Right renal cortex interstitium (tissue), 3 donors: Measurements from ENCODE around the gene C16orf89. TPM values are rescaled to one million over a fixed set of nuclear protein-coding genes. Genes with fewer than 3 reads are reported as not detected.
"Not testable (repeated sequence)": the region's sequence is repeated elsewhere in the genome, so short reads cannot be mapped to it uniquely, and the experiment has no call there.

Experiments
- DNase-seq, 3 donors: peaks; one replicate each; pipeline ENCODE4 v3.0.0-alpha.2; 2013; ENCODE audit warnings: low read depth in 3 of 3, low spot score in 2 of 3
- polyA plus RNA-seq, 3 donors: library from polyadenylated mRNA; unstranded; fragments of 120-200 nt; gene quantifications; one replicate each; pipeline ENCODE4 v1.2.1, GENCODE V29; 2013; ENCODE audit not compliant: insufficient read length in 3 of 3

C16orf89 gene
- polyA plus RNA-seq, result 1 to 10 TPM; 3.4 to 6.1 (median 4.9) TPM

- DNase-seq, result no peak
These were observed at the start of gene C16orf89 for GRCh38 chr16:5065813-5066212. Gene C16orf89, minus strand, starts transcription at chr16:5065956. Its CDS starts 48 bp downstream, at chr16:5065908.

- not testable (repeated sequence) for DNase-seq
These were observed 45.2 kb upstream of the C16orf89 start for GRCh38 chr16:5110933-5111332.

- no peak for DNase-seq
These were observed 42.9 kb upstream of the C16orf89 start for GRCh38 chr16:5108505-5109158.

- DNase-seq, result not testable (repeated sequence)
These were observed 39.3 kb upstream of the C16orf89 start for GRCh38 chr16:5105039-5105438.

- DNase-seq, result not testable (repeated sequence)
These were observed 37.7 kb upstream of the C16orf89 start for GRCh38 chr16:5103296-5104032.

- DNase-seq, result not testable (repeated sequence)
These were observed 33.4 kb upstream of the C16orf89 start for GRCh38 chr16:5099174-5099573.

GRCh38 chr16:5098221-5099159 lies 32.7 kb upstream of the C16orf89 start:
- peak in 2 of 3 donors; percentile 34 to 59 for DNase-seq

GRCh38 chr16:5097470-5098220 lies 31.9 kb upstream of the C16orf89 start, which contains the start of gene EEF2KMT:
Gene EEF2KMT, minus strand, starts transcription at chr16:5097795. Its CDS starts 56 bp downstream, at chr16:5097739.
- DNase-seq, result peak; percentile 92 to 97 (median 96)

GRCh38 chr16:5097061-5097469 lies 31.3 kb upstream of the C16orf89 start:
- not testable (repeated sequence) for DNase-seq

- not testable (repeated sequence) for DNase-seq
These were observed 30.8 kb upstream of the C16orf89 start for GRCh38 chr16:5096437-5097060.

GRCh38 chr16:5095145-5095830 lies 29.5 kb upstream of the C16orf89 start:
- DNase-seq, result not testable (repeated sequence)

GRCh38 chr16:5093746-5094145 lies 28.0 kb upstream of the C16orf89 start:
- DNase-seq, result not testable (repeated sequence)

GRCh38 chr16:5093081-5093480 lies 27.3 kb upstream of the C16orf89 start:
- DNase-seq, result not testable (repeated sequence)

GRCh38 chr16:5090592-5090991 lies 24.8 kb upstream of the C16orf89 start:
- not testable (repeated sequence) for DNase-seq

- not testable (repeated sequence) for DNase-seq
These were observed 24.3 kb upstream of the C16orf89 start for GRCh38 chr16:5089911-5090555.

GRCh38 chr16:5088936-5089335 lies 23.2 kb upstream of the C16orf89 start:
- not testable (repeated sequence) for DNase-seq

- DNase-seq, result not testable (repeated sequence)
These were observed 22.5 kb upstream of the C16orf89 start for GRCh38 chr16:5088086-5088790.

- not testable (repeated sequence) for DNase-seq
These were observed 20.0 kb upstream of the C16orf89 start for GRCh38 chr16:5085716-5086115.
